Measurements from ENCODE around the gene LMO4. TPM values are rescaled to one million over a fixed set of nuclear protein-coding genes. Genes with fewer than 3 reads are reported as not detected.

The LMO4 gene
- total RNA-seq, 1 donor from 2014 or later: 42.9 TPM

DNA sequence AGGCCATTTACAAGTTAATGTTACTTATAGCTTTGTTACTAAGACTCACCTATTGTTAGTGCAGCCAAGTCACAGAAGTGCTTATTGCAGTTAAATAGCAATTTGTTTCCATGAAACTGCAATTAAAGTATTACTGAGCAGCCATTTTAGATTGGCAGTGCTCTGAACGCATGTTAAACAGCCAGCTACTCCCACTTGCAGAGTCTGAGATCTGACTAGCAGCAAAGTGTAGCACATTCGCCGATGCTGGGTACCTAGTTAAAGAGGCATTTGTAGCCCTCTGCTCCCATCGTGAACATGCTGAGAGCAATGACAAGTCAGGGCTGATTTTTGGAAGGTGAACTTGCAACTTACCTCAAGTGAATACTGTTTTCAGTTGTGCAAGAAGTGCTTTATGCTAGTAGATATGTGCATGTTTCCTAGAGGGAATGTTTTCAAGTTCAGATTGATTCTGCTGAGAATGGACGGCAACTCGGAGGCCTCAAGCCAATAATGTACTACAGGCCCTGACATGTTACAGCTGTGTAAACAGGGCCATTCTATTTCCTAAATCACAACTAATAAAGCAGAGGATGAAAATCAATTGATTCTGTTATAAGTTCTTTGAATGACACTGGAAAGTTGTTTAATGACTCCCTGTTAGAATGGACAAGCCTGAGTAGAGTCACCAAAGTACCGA is 19.8 kb downstream of the LMO4 start:
- Mint-ChIP-seq H3K27me3 (ENCODE audit: low read depth, unreplicated experiment) (no peaks in the 10 kb centered on the region), H3K4me3 (ENCODE audit: unreplicated experiment) (no peak overlapping the region), H3K9me3 (ENCODE audit: unreplicated experiment) (no peaks in the 10 kb centered on the region), H3K27ac (ENCODE audit: unreplicated experiment) (no peak overlapping the region), H3K4me1 (ENCODE audit: low read depth, unreplicated experiment) (peaks cover 6% of the 10 kb centered on the region), H3K36me3 (ENCODE audit: low read depth, unreplicated experiment) (peaks cover 4% of the 10 kb centered on the region)
- no peaks in the 10 kb centered on the region for H3K9me3 ChIP-seq (ENCODE audit: insufficient read depth, low read depth, low read length)
- H4K20me1 ChIP-seq (ENCODE audit: insufficient read depth, low read length): peaks cover 1% of the 10 kb centered on the region
- no peak overlapping the region for H3K4me2 ChIP-seq (ENCODE audit: low read length)
- no peak overlapping the region for H3K27ac ChIP-seq (ENCODE audit: low read depth, low read length)
- H3K27me3 ChIP-seq (ENCODE audit: insufficient read depth, low read length): no peaks in the 10 kb centered on the region
- no peak for FAIRE-seq
- H3K4me3 ChIP-seq (ENCODE audit: insufficient read depth, low read depth, low read length): no peak overlapping the region
- peaks cover 14% of the 10 kb centered on the region for H3K36me3 ChIP-seq (ENCODE audit: insufficient read depth, low read length)
- no peaks in the 10 kb centered on the region for H3K4me1 ChIP-seq (ENCODE audit: insufficient read depth, low read length)
- no peak overlapping the region for H2AFZ ChIP-seq (ENCODE audit: low read depth, low read length)
- no peak for TF ChIP-seq EZH2 (IDR thresholded peaks at IDR 0.05; ENCODE audit: insufficient read depth, low read length)
- TF ChIP-seq, protein P1, sequence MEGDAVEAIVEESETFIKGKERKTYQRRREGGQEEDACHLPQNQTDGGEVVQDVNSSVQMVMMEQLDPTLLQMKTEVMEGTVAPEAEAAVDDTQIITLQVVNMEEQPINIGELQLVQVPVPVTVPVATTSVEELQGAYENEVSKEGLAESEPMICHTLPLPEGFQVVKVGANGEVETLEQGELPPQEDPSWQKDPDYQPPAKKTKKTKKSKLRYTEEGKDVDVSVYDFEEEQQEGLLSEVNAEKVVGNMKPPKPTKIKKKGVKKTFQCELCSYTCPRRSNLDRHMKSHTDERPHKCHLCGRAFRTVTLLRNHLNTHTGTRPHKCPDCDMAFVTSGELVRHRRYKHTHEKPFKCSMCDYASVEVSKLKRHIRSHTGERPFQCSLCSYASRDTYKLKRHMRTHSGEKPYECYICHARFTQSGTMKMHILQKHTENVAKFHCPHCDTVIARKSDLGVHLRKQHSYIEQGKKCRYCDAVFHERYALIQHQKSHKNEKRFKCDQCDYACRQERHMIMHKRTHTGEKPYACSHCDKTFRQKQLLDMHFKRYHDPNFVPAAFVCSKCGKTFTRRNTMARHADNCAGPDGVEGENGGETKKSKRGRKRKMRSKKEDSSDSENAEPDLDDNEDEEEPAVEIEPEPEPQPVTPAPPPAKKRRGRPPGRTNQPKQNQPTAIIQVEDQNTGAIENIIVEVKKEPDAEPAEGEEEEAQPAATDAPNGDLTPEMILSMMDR (IDR thresholded peaks at IDR 0.05; ENCODE audit: insufficient read depth, low read depth, low read length): no peak
- H3K79me2 ChIP-seq (ENCODE audit: insufficient read depth, low read length): no peaks in the 10 kb centered on the region
- no peak for DNase-seq (ENCODE audit: low read depth)
- no peak overlapping the region for H3K9ac ChIP-seq (ENCODE audit: low read length)

DNA sequence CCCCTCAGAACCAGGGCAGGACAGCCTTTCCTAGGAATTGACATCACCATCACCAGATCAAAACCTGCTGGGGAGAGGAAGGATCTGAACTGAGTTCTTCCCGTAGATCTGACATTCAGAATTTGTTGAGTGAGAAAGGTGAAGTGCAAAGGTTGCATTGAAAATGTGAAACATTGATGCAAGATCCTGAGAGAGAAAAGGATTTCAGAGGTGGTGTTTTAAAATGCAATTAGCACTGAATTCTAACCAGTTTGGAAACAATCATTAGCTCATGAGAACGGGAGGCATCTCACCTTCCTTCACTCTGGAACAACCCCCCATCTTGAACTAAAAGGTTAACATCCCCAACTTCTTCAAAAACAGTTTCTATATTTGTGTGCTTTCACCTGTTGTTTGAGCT is 20.4 kb downstream of the LMO4 start:
- Histone ChIP-seq H3K36me3 (ENCODE audit: insufficient read depth, low read length) (peaks cover 10% of the 10 kb centered on the region), H2AFZ (ENCODE audit: low read depth, low read length) (no peak overlapping the region), H4K20me1 (ENCODE audit: insufficient read depth, low read length) (no peaks in the 10 kb centered on the region), H3K79me2 (ENCODE audit: insufficient read depth, low read length) (no peaks in the 10 kb centered on the region), H3K4me1 (ENCODE audit: insufficient read depth, low read length) (no peaks in the 10 kb centered on the region), H3K9ac (ENCODE audit: low read length) (no peak overlapping the region), H3K9me3 (ENCODE audit: insufficient read depth, low read depth, low read length) (no peaks in the 10 kb centered on the region), H3K4me3 (ENCODE audit: insufficient read depth, low read depth, low read length) (no peak overlapping the region), H3K27ac (ENCODE audit: low read depth, low read length) (no peak overlapping the region), H3K27me3 (ENCODE audit: insufficient read depth, low read length) (no peaks in the 10 kb centered on the region), H3K4me2 (ENCODE audit: low read length) (no peak overlapping the region)
- Mint-ChIP-seq H3K4me1 (ENCODE audit: low read depth, unreplicated experiment) (peaks cover 6% of the 10 kb centered on the region), H3K4me3 (ENCODE audit: unreplicated experiment) (no peak overlapping the region), H3K9me3 (ENCODE audit: unreplicated experiment) (no peaks in the 10 kb centered on the region), H3K27ac (ENCODE audit: unreplicated experiment) (no peak overlapping the region), H3K27me3 (ENCODE audit: low read depth, unreplicated experiment) (no peaks in the 10 kb centered on the region), H3K36me3 (ENCODE audit: low read depth, unreplicated experiment) (peaks cover 4% of the 10 kb centered on the region)
- no peak for FAIRE-seq
- DNase-seq (ENCODE audit: low read depth): no peak
- TF ChIP-seq EZH2 (IDR thresholded peaks at IDR 0.05; ENCODE audit: insufficient read depth, low read length): no peak
- TF ChIP-seq, protein P1 (IDR thresholded peaks at IDR 0.05; ENCODE audit: insufficient read depth, low read depth, low read length): no peak

DNA sequence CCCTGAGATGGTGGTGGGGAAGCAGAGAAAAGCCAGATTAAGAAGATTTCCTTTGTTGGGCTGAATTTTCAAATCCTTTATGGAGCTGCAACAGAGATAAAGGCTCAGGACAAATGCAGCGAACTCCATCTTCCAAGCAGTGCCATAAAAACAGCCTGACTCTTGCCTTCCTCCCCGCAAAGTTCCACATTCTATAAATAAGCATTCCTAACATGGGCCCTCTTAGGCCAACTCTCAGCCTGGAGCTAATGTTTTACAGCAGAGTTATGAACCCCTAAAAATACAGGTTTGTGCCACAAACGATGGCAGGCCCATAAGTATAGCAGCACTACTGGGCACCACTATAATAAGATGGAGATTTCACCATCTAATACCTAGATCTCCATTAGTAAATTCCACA is 27.2 kb downstream of the LMO4 start:
- no peak overlapping the region for H3K4me3 Mint-ChIP-seq (ENCODE audit: unreplicated experiment)
- peaks cover 2% of the 10 kb centered on the region for H3K36me3 Mint-ChIP-seq (ENCODE audit: low read depth, unreplicated experiment)
- no peaks in the 10 kb centered on the region for H3K4me1 Mint-ChIP-seq (ENCODE audit: low read depth, unreplicated experiment)

More for the DNA sequence above, 27.2 kb downstream of the LMO4 start:
- H3K4me3 ChIP-seq (ENCODE audit: insufficient read depth, low read depth, low read length): no peak overlapping the region
- no peak overlapping the region for H3K4me2 ChIP-seq (ENCODE audit: low read length)
- no peak for FAIRE-seq
- no peak overlapping the region for H3K9ac ChIP-seq (ENCODE audit: low read length)
- no peaks in the 10 kb centered on the region for H3K27me3 ChIP-seq (ENCODE audit: insufficient read depth, low read length)
- no peaks in the 10 kb centered on the region for H3K9me3 ChIP-seq (ENCODE audit: insufficient read depth, low read depth, low read length)
- Mint-ChIP-seq H3K27me3 (ENCODE audit: low read depth, unreplicated experiment) (no peaks in the 10 kb centered on the region), H3K9me3 (ENCODE audit: unreplicated experiment) (no peaks in the 10 kb centered on the region), H3K27ac (ENCODE audit: unreplicated experiment) (no peak overlapping the region)
- H4K20me1 ChIP-seq (ENCODE audit: insufficient read depth, low read length): no peaks in the 10 kb centered on the region
- no peaks in the 10 kb centered on the region for H3K36me3 ChIP-seq (ENCODE audit: insufficient read depth, low read length)
- no peak overlapping the region for H3K27ac ChIP-seq (ENCODE audit: low read depth, low read length)
- H3K79me2 ChIP-seq (ENCODE audit: insufficient read depth, low read length): no peaks in the 10 kb centered on the region
- no peaks in the 10 kb centered on the region for H3K4me1 ChIP-seq (ENCODE audit: insufficient read depth, low read length)
- DNase-seq (ENCODE audit: low read depth): no peak
- TF ChIP-seq, protein P1 (IDR thresholded peaks at IDR 0.05; ENCODE audit: insufficient read depth, low read depth, low read length): no peak
- TF ChIP-seq EZH2 (IDR thresholded peaks at IDR 0.05; ENCODE audit: insufficient read depth, low read length): no peak
- no peak overlapping the region for H2AFZ ChIP-seq (ENCODE audit: low read depth, low read length)
